ENCODE measurements around the gene HDAC4.

DNA sequence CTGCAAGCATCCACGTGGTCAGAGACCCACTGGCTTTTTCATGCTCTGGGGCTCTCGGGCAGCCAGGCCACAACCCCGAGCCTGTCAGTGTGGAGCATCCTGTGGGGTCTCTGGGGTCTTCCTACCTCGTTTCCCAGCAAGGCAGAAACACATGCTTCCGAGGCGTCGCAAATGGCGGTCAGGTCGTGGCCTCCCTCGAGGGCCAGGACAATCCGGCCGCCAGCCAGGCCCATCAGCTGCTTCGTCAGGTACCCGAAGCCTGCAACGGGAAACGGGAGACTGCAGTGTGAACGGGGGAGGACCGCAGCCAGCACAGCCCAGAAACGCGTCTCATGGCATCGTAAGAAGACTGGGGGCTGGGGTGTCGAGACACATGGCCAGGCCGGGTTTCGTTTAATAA is 334.2 kb downstream of the HDAC4 start:
- no peak for TF ChIP-seq CTCF (IDR thresholded peaks at IDR 0.05)
- no peak for TF ChIP-seq POLR2A (IDR thresholded peaks at IDR 0.05)
